Naive B cell (primary cell): ENCODE data around the gene KIF3B. TPM values are rescaled to one million over a fixed set of nuclear protein-coding genes. Genes with fewer than 3 reads are reported as not detected.
A peak's percentile ranks its signal among the peaks of the same experiment; 100 is the strongest.
"Not testable (repeated sequence)": the region's sequence is repeated elsewhere in the genome, so short reads cannot be mapped to it uniquely, and the experiment has no call there.

Source experiments
- ATAC-seq, 2 donors: fragments of 150-1000 bp; cut with Tn5 transposase; 2 replicates each; pipeline ENCODE4 v1.10.0; 2021; ENCODE audit warnings: low read depth in 2 of 2, mild to moderate bottlenecking in 2 of 2, moderate library complexity in 2 of 2
- DNase-seq: peaks from one replicate; pipeline ENCODE4 v3.0.0; 2022
- H3K27ac Mint-ChIP-seq, 6 donors: one replicate each; pipeline ENCODE4 v1.8.0; 2020 to 2022; ENCODE audit warnings: mild to moderate bottlenecking in 6 of 6, mixed read lengths in 6 of 6, moderate library complexity in 5 of 6, inconsistent platforms in 2 of 6
- H3K27me3 Mint-ChIP-seq, 3 donors: one replicate each; pipeline ENCODE4 v1.8.0; 2021 to 2022; ENCODE audit warnings: mixed read lengths in 3 of 3, mild to moderate bottlenecking in 1 of 3
- H3K36me3 Mint-ChIP-seq, 2 donors: one replicate each; pipeline ENCODE4 v1.8.0; 2020 to 2022; ENCODE audit warnings: mixed read lengths in 2 of 2, inconsistent platforms in 1 of 2, mild to moderate bottlenecking in 1 of 2
- H3K4me1 Mint-ChIP-seq, 3 donors: one replicate each; pipeline ENCODE4 v1.8.0; 2020 to 2022; ENCODE audit warnings: mixed read lengths in 3 of 3, inconsistent platforms in 1 of 3, mild to moderate bottlenecking in 1 of 3, moderate library complexity in 1 of 3
- H3K4me3 Mint-ChIP-seq, 8 donors: one replicate each; pipeline ENCODE4 v1.8.0; 2020 to 2022; ENCODE audit warnings: mild to moderate bottlenecking in 8 of 8, mixed read lengths in 8 of 8, moderate library complexity in 8 of 8, inconsistent platforms in 2 of 8
- H3K9me3 Mint-ChIP-seq, 7 donors: one replicate each; pipeline ENCODE4 v1.8.0; 2020 to 2022; ENCODE audit warnings: mixed read lengths in 7 of 7, mild to moderate bottlenecking in 5 of 7, inconsistent platforms in 2 of 7, moderate library complexity in 1 of 7
- polyA plus RNA-seq, 6 donors: library from polyadenylated mRNA; unstranded; fragments of 300-500 nt; fragmentation: Illumina TruSeq; gene quantifications; one replicate each; pipeline ENCODE4 v1.2.3, GENCODE V29; 2021; ENCODE audit warnings: low read depth in 6 of 6

Gene KIF3B
- polyA plus RNA-seq, 6 donors from 2014 or later: 1.0 to 9.7 (median 6.5) TPM

- DNase-seq: no peak
- H3K4me1 Mint-ChIP-seq: peaks cover 2 to 8% (median 6%) of the 10 kb centered on the region in 3 donors
- H3K9me3 Mint-ChIP-seq: no peaks in the 10 kb centered on the region
- ATAC-seq: no peak
- peaks cover 17 to 22% of the 10 kb centered on the region in 2 donors for H3K36me3 Mint-ChIP-seq
- no peaks in the 10 kb centered on the region for H3K27me3 Mint-ChIP-seq
- H3K4me3 Mint-ChIP-seq: no peak overlapping the region
- H3K27ac Mint-ChIP-seq: no peak overlapping the region
Observed at GRCh38 chr20:32330555-32330897, 53.1 kb downstream of the KIF3B start.

- no peak for DNase-seq
- peaks cover 13 to 14% (median 13%) of the 10 kb centered on the region in 3 donors for H3K4me1 Mint-ChIP-seq
- H3K27me3 Mint-ChIP-seq: no peaks in the 10 kb centered on the region
- peak overlapping the region in 1 of 6 donors; percentile 73 for H3K27ac Mint-ChIP-seq
- no peak for ATAC-seq
- H3K4me3 Mint-ChIP-seq: no peak overlapping the region
- H3K9me3 Mint-ChIP-seq: no peaks in the 10 kb centered on the region
- H3K36me3 Mint-ChIP-seq: peaks cover 8 to 11% of the 10 kb centered on the region in 2 donors
Observed at GRCh38 chr20:32332614-32333013, 55.2 kb downstream of the KIF3B start.

DNA sequence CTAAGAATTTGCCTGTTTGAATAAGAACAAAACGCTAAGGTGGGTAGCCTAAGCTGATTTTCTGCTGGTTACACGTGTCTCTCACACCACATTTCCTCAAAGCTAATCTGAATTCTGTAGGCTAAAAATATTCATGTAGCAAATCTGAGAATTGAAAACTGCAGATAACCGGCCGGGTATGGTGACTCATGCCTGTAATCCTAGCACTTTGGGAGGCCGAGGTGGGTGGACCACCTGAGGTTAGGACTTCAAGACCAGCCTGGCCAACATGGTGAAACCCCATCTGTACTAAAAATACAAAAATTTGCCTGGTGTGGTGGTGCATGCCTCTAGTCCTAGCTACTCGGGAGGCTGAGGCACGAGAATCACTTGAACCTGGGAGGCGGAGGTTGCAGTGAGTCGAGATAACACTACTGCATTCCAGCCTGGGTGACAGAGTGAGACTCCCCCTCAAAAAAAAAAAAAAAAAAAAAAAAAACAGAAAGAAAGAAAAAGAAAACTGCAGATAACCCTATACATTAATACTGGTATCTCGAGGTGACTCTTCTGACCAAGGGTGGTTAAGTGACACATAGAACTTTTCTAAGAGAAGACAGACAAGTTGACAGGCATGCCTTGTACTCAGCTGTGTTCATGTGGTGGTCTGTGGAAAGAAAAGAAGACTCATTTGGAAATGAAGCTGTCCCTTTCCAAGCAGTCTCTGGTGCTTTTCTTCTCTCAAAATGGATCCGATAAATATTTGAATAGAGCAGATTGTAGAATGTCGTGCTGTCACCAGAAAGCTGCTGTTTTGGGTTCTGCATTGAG, 55.9 kb downstream of the KIF3B start:
- ATAC-seq: no peak
- Mint-ChIP-seq H3K9me3 (no peaks in the 10 kb centered on the region), H3K4me3 (peak overlapping the region in 2 of 8 donors; percentile 5 to 16), H3K27me3 (no peaks in the 10 kb centered on the region), H3K36me3 (peaks cover 8 to 11% of the 10 kb centered on the region in 2 donors), H3K27ac (peak overlapping the region in 3 of 6 donors; percentile 11 to 69 (median 62)), H3K4me1 (peaks cover 13 to 16% (median 14%) of the 10 kb centered on the region in 3 donors)
- DNase-seq: no peak

DNA sequence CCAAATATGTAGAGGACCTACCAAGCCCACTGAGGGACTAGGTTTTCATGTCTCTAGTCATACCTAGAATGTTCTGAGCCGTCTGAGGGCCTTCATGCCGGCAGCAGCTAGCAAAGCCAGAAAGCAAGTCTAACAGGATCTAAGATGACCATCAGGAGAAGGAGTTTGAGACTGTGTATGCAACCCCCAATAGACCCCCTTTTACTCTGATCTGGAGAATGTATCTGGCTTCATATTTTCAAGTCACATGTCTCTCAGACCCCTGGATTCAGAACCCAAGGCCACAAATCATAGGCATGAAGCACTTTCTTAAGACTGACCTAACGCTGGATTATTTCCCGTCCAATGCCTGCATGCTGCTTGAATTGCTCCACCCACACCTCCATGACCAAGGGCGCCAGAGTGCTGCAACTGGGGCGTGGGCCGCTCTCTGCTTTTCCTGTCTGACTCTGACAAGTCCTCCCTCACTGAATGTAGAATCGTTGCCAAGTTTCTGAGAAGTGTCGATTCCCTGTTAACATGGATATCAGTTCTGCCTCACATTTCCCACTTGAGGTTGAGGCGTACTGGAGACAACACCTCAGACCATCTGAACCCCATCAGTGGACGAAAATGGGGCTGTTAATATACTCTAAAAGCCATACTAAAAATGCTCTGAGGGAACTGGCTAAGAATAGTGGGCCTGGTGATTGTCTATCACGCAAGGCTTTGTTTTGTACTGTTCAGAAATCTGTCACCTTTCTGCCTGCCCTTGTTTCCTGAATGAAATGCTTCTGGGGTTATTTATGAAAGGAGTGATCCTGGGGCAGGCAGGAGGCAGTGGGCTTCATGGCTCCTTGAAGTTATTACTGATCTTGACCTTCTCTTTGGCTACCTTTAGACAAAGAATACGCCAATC, 56.8 kb downstream of the KIF3B start:
- no peak for DNase-seq
- Mint-ChIP-seq H3K9me3 (no peaks in the 10 kb centered on the region), H3K4me3 (no peak overlapping the region), H3K27ac (peak overlapping the region in 5 of 6 donors; percentile 28 to 86 (median 64)), H3K4me1 (peaks cover 13 to 17% (median 16%) of the 10 kb centered on the region in 3 donors), H3K27me3 (no peaks in the 10 kb centered on the region), H3K36me3 (peaks cover 8 to 11% of the 10 kb centered on the region in 2 donors)
- no peak for ATAC-seq

DNA sequence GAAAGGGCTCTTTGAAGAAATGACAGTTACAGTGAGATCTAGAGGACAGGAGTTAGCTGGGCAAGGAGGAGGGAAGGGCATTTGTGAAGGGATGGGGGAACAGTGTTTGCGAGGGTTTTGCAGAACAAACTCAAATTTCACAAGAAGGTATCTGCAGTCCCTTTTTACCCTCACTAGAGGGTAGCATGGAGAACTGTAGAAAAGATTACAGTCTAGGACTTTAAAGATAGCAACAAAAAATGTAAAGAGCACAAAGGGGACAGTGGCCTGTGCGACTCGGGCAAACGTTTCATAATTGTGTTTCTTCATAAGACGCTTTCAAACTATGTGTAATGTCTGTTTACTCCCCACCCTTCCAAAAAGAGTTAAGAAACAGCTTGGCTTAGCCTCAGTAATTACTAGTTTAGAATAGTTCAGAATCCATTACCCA, 59.5 kb downstream of the KIF3B start:
- Mint-ChIP-seq H3K4me3 (no peak overlapping the region), H3K27me3 (no peaks in the 10 kb centered on the region), H3K27ac (peak overlapping the region in 2 of 6 donors; percentile 15 to 17), H3K9me3 (no peaks in the 10 kb centered on the region), H3K4me1 (peaks cover 20 to 26% (median 26%) of the 10 kb centered on the region in 3 donors), H3K36me3 (peaks cover 3 to 8% of the 10 kb centered on the region in 2 donors)
- DNase-seq (peak; percentile 27), ATAC-seq (peak; percentile 56 to 57)

DNA sequence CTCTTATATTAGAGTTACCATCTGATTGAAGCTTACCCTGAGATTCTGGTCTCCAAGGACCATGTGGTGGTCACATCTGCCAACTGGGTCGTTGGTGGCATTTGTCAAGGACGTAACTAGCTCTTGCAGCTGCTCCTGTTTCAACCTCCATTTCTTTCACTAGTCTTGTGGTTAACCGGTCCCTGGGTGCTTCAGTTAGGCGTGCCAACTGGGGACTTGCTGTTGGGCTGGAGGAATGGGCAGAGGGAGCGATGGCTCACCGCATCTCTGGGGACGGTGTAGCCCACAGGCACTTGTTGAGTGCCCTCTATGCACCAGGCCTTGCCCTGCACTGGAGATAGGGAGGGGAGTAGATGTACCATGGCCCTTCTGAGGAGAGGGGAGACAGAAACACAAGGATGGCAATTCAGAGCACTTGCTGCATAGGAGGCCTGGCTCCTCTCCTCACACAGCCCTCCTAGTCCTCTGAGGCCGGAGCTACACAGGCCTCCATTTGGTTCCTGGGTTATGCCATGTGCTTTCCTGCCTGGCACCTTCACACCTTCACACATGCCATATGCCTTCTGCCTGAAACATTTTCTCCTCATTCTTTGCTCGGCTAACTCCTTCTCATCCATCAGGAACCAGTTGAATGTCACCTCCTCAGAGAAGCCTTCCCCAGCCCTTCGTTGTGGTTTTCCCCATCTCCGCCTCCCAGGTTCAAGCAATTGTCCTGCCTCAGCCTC, 60.6 kb downstream of the KIF3B start:
- Mint-ChIP-seq H3K36me3 (no peaks in the 10 kb centered on the region), H3K27me3 (no peaks in the 10 kb centered on the region), H3K4me1 (peaks cover 20 to 26% (median 21%) of the 10 kb centered on the region in 3 donors), H3K27ac (peak overlapping the region in 1 of 6 donors; percentile 17), H3K9me3 (no peaks in the 10 kb centered on the region), H3K4me3 (no peak overlapping the region)
- ATAC-seq (no peak), DNase-seq (no peak)

GRCh38 chr20:32338665-32339064, 61.2 kb downstream of the KIF3B start:
- Mint-ChIP-seq H3K36me3 (no peaks in the 10 kb centered on the region), H3K4me3 (no peak overlapping the region), H3K4me1 (peaks cover 20 to 26% (median 21%) of the 10 kb centered on the region in 3 donors), H3K9me3 (no peaks in the 10 kb centered on the region), H3K27ac (peak overlapping the region in 1 of 6 donors; percentile 83), H3K27me3 (no peaks in the 10 kb centered on the region)
- no peak for DNase-seq
- ATAC-seq: no peak

DNA sequence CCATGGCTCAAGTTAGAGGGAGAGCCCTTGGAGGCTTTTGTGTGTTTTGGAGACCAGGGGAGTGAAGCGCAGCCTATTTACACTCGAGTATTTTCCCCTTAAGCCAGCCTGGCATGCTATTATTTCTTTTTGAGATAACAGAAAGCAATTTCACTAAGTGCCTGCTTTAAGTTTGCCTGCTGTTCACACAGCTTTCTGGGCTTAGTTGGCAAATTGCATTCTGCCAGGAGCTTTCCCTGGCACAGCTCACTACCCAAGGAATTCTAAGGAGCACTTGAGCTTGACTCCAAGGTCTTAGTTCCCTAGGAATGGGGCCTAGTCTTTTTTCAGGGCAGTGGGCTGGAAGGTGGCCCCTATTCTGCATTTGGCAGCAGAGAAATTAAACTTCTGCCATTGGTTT, 61.7 kb downstream of the KIF3B start:
- ATAC-seq (no peak), DNase-seq (no peak)
- no peaks in the 10 kb centered on the region for H3K36me3 Mint-ChIP-seq
- peaks cover 19 to 24% (median 21%) of the 10 kb centered on the region in 3 donors for H3K4me1 Mint-ChIP-seq
- H3K9me3 Mint-ChIP-seq: no peaks in the 10 kb centered on the region
- H3K27me3 Mint-ChIP-seq: no peaks in the 10 kb centered on the region
- H3K27ac Mint-ChIP-seq: peak overlapping the region in 2 of 6 donors; percentile 83 to 91
- no peak overlapping the region for H3K4me3 Mint-ChIP-seq

- not testable (repeated sequence) for H3K4me3 Mint-ChIP-seq, H3K27me3 Mint-ChIP-seq, H3K36me3 Mint-ChIP-seq, ATAC-seq, H3K27ac Mint-ChIP-seq, H3K9me3 Mint-ChIP-seq, DNase-seq
- H3K4me1 Mint-ChIP-seq: peaks cover 14 to 24% (median 18%) of the 10 kb centered on the region in 3 donors
Observed at GRCh38 chr20:32341053-32341452, 63.6 kb downstream of the KIF3B start.

- ATAC-seq: no peak
- no peaks in the 10 kb centered on the region for H3K27me3 Mint-ChIP-seq
- H3K4me1 Mint-ChIP-seq: peaks cover 6 to 12% (median 9%) of the 10 kb centered on the region in 3 donors
- H3K27ac Mint-ChIP-seq: no peak overlapping the region
- no peak overlapping the region for H3K4me3 Mint-ChIP-seq
- DNase-seq: no peak
- no peaks in the 10 kb centered on the region for H3K36me3 Mint-ChIP-seq
- no peaks in the 10 kb centered on the region for H3K9me3 Mint-ChIP-seq
Observed at GRCh38 chr20:32343439-32343838, 66.0 kb downstream of the KIF3B start.

- H3K9me3 Mint-ChIP-seq: no peaks in the 10 kb centered on the region
- no peak overlapping the region for H3K4me3 Mint-ChIP-seq
- H3K36me3 Mint-ChIP-seq: peaks cover 0 to 7% of the 10 kb centered on the region in 2 donors
- no peak for DNase-seq
- no peak overlapping the region for H3K27ac Mint-ChIP-seq
- ATAC-seq: no peak
- no peaks in the 10 kb centered on the region for H3K27me3 Mint-ChIP-seq
- peaks cover 12 to 14% (median 14%) of the 10 kb centered on the region in 3 donors for H3K4me1 Mint-ChIP-seq
Observed at GRCh38 chr20:32344835-32345506, 67.5 kb downstream of the KIF3B start.

DNA sequence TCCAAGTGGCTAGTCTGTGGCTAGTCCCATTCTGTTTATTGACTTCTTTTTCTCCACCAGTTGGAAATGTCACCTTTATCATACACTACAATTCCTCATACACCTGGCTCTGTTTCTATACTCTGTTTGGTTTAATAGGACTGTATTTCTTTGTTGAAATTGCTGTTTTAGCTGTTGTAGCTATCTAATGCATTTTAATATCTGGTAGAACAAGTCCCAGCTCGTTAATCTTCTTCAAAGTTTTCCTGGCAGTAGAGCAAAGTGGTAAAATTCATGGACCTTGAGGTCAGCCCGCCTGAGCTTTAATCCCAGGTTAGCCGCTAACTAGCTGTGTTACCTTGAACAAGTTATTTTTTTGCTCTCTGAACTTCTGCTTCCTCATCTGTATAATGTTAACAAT, 70.8 kb downstream of the KIF3B start:
- no peak overlapping the region for H3K27ac Mint-ChIP-seq
- H3K36me3 Mint-ChIP-seq: peaks cover 0 to 7% of the 10 kb centered on the region in 2 donors
- H3K4me3 Mint-ChIP-seq: no peak overlapping the region
- no peak for ATAC-seq
- no peak for DNase-seq
- H3K27me3 Mint-ChIP-seq: no peaks in the 10 kb centered on the region
- H3K4me1 Mint-ChIP-seq: peaks cover 12 to 16% (median 16%) of the 10 kb centered on the region in 3 donors
- H3K9me3 Mint-ChIP-seq: no peaks in the 10 kb centered on the region
